ENCODE measurements around the gene CHAT. TPM values are rescaled to one million over a fixed set of nuclear protein-coding genes. Genes with fewer than 3 reads are reported as not detected.

Gene CHAT
- total RNA-seq (2021; ENCODE audit: unreplicated experiment) (not detected), Bru-seq, nascent RNA (percentile 7 among the genes with signal in this experiment), BruChase-seq, experiment 1, labeled RNA remaining after a 6-hour chase (not detected), BruChase-seq, experiment 2, labeled RNA remaining after a 2-hour chase (percentile 2 among the genes with signal in this experiment)
- not detected in 2 replicates for polyA plus RNA-seq (2012)
- long read RNA-seq = 0 reads

DNA sequence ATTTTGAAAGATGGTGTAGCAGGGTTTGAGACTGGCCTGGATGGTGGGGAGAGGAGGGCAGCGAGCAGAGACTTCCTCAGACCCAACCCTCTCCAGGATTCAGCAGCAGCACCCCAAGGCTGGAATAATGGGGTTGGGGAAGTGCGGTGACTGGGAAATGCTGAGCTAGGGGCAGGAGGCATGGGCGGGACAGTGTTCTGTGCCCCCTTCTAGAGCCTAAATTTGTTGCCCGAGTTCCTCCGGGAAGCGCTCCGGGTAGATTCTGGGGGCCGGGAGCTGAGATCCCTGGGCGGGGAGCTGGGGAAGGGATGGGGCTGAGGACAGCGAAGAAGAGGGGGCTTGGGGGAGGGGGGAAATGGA, at the start of gene CHAT:
Gene CHAT (plus strand): TSS at position 156 of the 360 bp plus-strand sequence. CDS start 153 bp downstream, at position 309.
- Histone ChIP-seq H4K20me1 (ENCODE audit: insufficient read depth) (no peaks in the 10 kb centered on the region), H3K4me1 (ENCODE audit: control insufficient read depth in 1 of 2, insufficient read depth in 2 of 2, low read length in 2 of 2) (peaks cover 0 to 3% of the 10 kb centered on the region in 2 experiments; a peak in 2 of 4 replicates), H3K9ac (ENCODE audit: low read length) (no peak within 1 kb of the TSS), H3K27ac (ENCODE audit: low read depth, low read length) (no peak within 1 kb of the TSS), H3K9me2 (ENCODE audit: insufficient read depth) (no peaks in the 10 kb centered on the region), H3K79me2 (ENCODE audit: insufficient read depth, low read length) (no peaks in the 10 kb centered on the region), H3K4me3 (replicated peaks in 1 of 2; ENCODE audit: low read depth in 1 of 2, low read length in 2 of 2) (no peak within 1 kb of the TSS), H3K27me3 (ENCODE audit: insufficient read depth, low read length) (no peaks in the 10 kb centered on the region), H3K9me3 (ENCODE audit: control insufficient read depth in 1 of 2, insufficient read depth in 1 of 2, low read depth in 1 of 2, low read length in 2 of 2) (no peaks in the 10 kb centered on the region), H2AFZ (ENCODE audit: low read depth, low read length, poor library complexity, severe bottlenecking) (no peak within 1 kb of the TSS), H3K36me3 (ENCODE audit: control insufficient read depth in 1 of 2, insufficient read depth in 2 of 2, low read length in 2 of 2) (no peaks in the 10 kb centered on the region), H3K4me2 (ENCODE audit: low read length) (peak within 1 kb of the TSS; percentile 6; the same call in 1 of the 2 replicates)
- BruUV-seq (replicated peaks) = no TSS peak
- intact Hi-C loops (cut with micrococcal nuclease) = no loop called here
- TF ChIP-seq SP1 (IDR thresholded peaks at IDR 0.05; ENCODE audit: low read depth) = no peak
- TF ChIP-seq POLR2AphosphoS5 (IDR thresholded peaks at IDR 0.05; ENCODE audit: low read depth, low read length) = no peak
- no peak for TF ChIP-seq EZH2phosphoT487 (IDR thresholded peaks at IDR 0.05; ENCODE audit: borderline replicate concordance)
- TF ChIP-seq, protein P1, sequence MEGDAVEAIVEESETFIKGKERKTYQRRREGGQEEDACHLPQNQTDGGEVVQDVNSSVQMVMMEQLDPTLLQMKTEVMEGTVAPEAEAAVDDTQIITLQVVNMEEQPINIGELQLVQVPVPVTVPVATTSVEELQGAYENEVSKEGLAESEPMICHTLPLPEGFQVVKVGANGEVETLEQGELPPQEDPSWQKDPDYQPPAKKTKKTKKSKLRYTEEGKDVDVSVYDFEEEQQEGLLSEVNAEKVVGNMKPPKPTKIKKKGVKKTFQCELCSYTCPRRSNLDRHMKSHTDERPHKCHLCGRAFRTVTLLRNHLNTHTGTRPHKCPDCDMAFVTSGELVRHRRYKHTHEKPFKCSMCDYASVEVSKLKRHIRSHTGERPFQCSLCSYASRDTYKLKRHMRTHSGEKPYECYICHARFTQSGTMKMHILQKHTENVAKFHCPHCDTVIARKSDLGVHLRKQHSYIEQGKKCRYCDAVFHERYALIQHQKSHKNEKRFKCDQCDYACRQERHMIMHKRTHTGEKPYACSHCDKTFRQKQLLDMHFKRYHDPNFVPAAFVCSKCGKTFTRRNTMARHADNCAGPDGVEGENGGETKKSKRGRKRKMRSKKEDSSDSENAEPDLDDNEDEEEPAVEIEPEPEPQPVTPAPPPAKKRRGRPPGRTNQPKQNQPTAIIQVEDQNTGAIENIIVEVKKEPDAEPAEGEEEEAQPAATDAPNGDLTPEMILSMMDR (IDR thresholded peaks at IDR 0.05 in 2 of 3, conservative IDR thresholded peaks at IDR 0.05 in 1 of 3; ENCODE audit: borderline replicate concordance in 1 of 3, insufficient read depth in 1 of 3, low read depth in 2 of 3, low read length in 2 of 3) = no peak
- no peak for TF ChIP-seq ZBTB33 (IDR thresholded peaks at IDR 0.05; ENCODE audit: extremely low read depth, insufficient replicate concordance, low read length)
- TF ChIP-seq EZH2 (IDR thresholded peaks at IDR 0.05) = no peak
- no peak for TF ChIP-seq ELF1 (IDR thresholded peaks at IDR 0.05; ENCODE audit: borderline replicate concordance, low read depth)
- no peak for TF ChIP-seq ZFX (IDR thresholded peaks at IDR 0.05)
- no peak for TF ChIP-seq JUND (IDR thresholded peaks at IDR 0.05)
- no peak for TF ChIP-seq SIN3A (IDR thresholded peaks at IDR 0.05; ENCODE audit: low read depth)
- TF ChIP-seq CBX3 (IDR thresholded peaks at IDR 0.05; ENCODE audit: low read depth) = no peak
- TF ChIP-seq, protein P2, sequence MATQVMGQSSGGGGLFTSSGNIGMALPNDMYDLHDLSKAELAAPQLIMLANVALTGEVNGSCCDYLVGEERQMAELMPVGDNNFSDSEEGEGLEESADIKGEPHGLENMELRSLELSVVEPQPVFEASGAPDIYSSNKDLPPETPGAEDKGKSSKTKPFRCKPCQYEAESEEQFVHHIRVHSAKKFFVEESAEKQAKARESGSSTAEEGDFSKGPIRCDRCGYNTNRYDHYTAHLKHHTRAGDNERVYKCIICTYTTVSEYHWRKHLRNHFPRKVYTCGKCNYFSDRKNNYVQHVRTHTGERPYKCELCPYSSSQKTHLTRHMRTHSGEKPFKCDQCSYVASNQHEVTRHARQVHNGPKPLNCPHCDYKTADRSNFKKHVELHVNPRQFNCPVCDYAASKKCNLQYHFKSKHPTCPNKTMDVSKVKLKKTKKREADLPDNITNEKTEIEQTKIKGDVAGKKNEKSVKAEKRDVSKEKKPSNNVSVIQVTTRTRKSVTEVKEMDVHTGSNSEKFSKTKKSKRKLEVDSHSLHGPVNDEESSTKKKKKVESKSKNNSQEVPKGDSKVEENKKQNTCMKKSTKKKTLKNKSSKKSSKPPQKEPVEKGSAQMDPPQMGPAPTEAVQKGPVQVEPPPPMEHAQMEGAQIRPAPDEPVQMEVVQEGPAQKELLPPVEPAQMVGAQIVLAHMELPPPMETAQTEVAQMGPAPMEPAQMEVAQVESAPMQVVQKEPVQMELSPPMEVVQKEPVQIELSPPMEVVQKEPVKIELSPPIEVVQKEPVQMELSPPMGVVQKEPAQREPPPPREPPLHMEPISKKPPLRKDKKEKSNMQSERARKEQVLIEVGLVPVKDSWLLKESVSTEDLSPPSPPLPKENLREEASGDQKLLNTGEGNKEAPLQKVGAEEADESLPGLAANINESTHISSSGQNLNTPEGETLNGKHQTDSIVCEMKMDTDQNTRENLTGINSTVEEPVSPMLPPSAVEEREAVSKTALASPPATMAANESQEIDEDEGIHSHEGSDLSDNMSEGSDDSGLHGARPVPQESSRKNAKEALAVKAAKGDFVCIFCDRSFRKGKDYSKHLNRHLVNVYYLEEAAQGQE (IDR thresholded peaks at IDR 0.05; ENCODE audit: low read depth) = no peak
- TF ChIP-seq TCF7L2 (IDR thresholded peaks at IDR 0.05; ENCODE audit: borderline replicate concordance, extremely low read depth, insufficient read depth, insufficient read length) = no peak
- no peak for TF ChIP-seq CEBPB (IDR thresholded peaks at IDR 0.05; ENCODE audit: low read depth)
- POLR2A ChIA-PET = no interaction called here
- ATAC-seq (no peak), DNase-seq (ENCODE audit: low read depth, low spot score) (no peak)
- CTCF ChIA-PET = no interaction called here
- RAD21 ChIA-PET (ENCODE audit: low non-redundant PET in 1 of 2, low total read pairs in 2 of 2, uncharacterized antibody in 2 of 2, unreplicated experiment in 2 of 2) = no interaction called here

Data from HCT116 (cell line).